ENCODE data around the gene ZP2. TPM values are rescaled to one million over a fixed set of nuclear protein-coding genes. Genes with fewer than 3 reads are reported as not detected.
"Not testable (repeated sequence)": the region's sequence is repeated elsewhere in the genome, so short reads cannot be mapped to it uniquely, and the experiment has no call there.

Gene ZP2
- total RNA-seq, 4 donors from 2014 or later = not detected

DNA sequence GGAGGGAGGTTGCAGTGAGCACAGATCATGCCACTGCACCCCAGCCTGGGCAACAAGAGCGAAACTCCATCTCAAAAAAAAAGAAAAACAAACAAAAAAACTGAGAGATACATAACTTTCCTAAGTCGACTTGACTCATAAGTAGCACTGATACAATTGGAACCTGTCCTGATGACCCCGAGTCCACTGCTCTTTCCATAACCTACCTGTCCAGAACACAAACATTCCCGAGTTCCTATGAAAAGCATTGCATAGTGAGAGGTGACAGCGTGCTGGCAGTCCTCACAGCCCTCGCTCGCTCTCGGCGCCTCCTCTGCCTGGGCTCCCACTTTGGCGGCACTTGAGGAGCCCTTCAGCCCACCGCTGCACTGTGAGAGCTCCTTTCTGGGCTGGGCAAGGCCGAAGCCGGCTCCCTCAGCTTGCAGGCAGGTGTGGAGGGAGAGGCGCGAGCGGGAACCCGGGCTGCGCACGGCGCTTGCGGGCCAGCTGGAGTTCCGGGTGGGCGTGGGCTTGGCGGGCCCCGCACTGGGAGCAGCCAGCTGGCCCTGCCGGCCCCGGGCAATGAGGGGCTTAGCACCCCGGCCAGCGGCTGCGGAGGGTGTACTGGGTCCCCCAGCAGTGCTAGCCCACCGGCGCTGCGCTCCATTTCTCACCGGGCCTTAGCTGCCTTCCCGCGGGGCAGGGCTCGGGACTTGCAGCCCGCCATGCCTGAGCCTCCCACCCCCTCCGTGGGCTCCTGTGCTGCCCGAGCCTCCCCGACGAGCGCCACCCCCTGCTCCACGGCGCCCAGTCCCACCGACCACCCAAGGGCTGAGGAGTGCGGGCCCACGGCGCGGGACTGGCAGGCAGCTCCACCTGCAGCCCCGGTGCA lies 59.0 kb downstream of the ZP2 start:
- H3K36me3 ChIP-seq, H3K9me3 ChIP-seq, H3K27ac ChIP-seq, H3K4me3 ChIP-seq, ATAC-seq: not testable (repeated sequence)
- WGBS, 2 donors (ENCODE audit: low coverage in 1 of 2) = 78 to 86% methylated on average over 2 to 7 of the region's 51 CpGs
- H3K27me3 ChIP-seq = peaks cover 11% of the 10 kb centered on the region
- H3K4me1 ChIP-seq = peaks cover 0 to 10% (median 4%) of the 10 kb centered on the region in 3 donors

DNA sequence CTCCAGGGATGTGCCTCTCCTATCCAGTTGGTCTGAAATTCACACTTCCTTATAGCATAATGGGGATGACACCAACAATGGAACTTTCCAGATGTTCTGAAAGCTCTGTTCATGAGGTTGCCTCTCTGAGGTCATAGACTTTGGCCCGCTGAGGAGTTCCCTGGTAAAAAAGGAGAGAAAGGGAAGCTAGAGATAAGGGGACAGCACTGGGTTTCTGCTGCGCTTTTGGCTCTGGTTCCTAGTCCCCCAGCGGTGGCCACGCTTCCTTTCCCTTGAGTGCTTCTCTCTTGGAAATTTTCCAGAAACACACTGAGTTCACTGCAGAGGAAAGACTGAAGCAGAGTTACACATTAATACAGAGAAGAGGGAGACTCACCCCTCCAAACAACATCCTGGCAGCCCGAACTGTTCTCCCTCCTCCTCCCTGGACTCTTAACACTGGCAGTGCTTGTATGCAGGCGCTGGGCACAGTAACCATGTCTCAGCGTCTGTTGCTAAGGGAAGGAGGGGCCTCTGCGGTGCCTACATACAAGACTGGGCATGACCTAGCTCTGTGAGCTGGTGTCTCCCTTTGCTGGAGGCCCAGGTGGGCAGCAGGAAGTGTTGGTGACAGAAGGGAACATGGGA lies 60.9 kb downstream of the ZP2 start, which contains the start of gene DNAH3:
TSS of gene DNAH3 (minus strand) at position 472 of the 627 bp plus-strand sequence. CDS start 527 bp downstream, outside the sequence.
- peaks cover 11% of the 10 kb centered on the region for H3K27me3 ChIP-seq
- TF ChIP-seq POLR2A (IDR thresholded peaks at IDR 0.05) (no peak), EP300 (IDR thresholded peaks at IDR 0.05) (no peak), POLR2AphosphoS5 (IDR thresholded peaks at IDR 0.05) (no peak)
- TF ChIP-seq, protein P1, sequence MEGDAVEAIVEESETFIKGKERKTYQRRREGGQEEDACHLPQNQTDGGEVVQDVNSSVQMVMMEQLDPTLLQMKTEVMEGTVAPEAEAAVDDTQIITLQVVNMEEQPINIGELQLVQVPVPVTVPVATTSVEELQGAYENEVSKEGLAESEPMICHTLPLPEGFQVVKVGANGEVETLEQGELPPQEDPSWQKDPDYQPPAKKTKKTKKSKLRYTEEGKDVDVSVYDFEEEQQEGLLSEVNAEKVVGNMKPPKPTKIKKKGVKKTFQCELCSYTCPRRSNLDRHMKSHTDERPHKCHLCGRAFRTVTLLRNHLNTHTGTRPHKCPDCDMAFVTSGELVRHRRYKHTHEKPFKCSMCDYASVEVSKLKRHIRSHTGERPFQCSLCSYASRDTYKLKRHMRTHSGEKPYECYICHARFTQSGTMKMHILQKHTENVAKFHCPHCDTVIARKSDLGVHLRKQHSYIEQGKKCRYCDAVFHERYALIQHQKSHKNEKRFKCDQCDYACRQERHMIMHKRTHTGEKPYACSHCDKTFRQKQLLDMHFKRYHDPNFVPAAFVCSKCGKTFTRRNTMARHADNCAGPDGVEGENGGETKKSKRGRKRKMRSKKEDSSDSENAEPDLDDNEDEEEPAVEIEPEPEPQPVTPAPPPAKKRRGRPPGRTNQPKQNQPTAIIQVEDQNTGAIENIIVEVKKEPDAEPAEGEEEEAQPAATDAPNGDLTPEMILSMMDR (IDR thresholded peaks at IDR 0.05) = no peak
- H3K4me3 ChIP-seq = no peak within 1 kb of the TSS
- no peaks in the 10 kb centered on the region for H3K36me3 ChIP-seq
- no peaks in the 10 kb centered on the region for H3K9me3 ChIP-seq
- H3K27ac ChIP-seq = no peak within 1 kb of the TSS
- ATAC-seq = no peak
- H3K4me1 ChIP-seq = no peaks in the 10 kb centered on the region
- whole genome bisulfite sequencing, 2 donors (ENCODE audit: low coverage in 1 of 2) = 11% methylated on average over 4 of the region's 8 CpGs; no CpG with 5 or more reads in 1 of the 2 donors

Other genes starting within 250 kb of the ZP2 start
- gene DNAH3, start 60.7 kb downstream of the ZP2 start, total RNA-seq = under 1 TPM in 2 of 4 donors, not detected in 2; 0.13 to 0.15 TPM
- gene LDAF1, start 52.9 kb downstream of the ZP2 start, total RNA-seq = 100 to 1,000 TPM; 126 to 170 (median 143) TPM
- not detected for gene ANKS4B, start 22.1 kb upstream of the ZP2 start, total RNA-seq
- gene CRYM, start 66.7 kb upstream of the ZP2 start, total RNA-seq = under 1 TPM in 2 of 4 donors, not detected in 2; 0.27 to 0.79 TPM

All from gastroesophageal sphincter (tissue), 4 donors.